GM12873 (cell line): ENCODE results near the gene EPHB6.

ENCODE experiments used
- CTCF ChIP-seq: IDR thresholded peaks from 2 replicates; pipeline ENCODE4 v1.5.1; 2012; ENCODE audit warnings: low read depth, mild to moderate bottlenecking, moderate library complexity, low read length, control low read depth; ENCODE audit not compliant: insufficient read depth; ENCODE audit errors: missing control alignments

Gene EPHB6

GRCh38 chr7:142836426-142836825 lies 18.4 kb upstream of the EPHB6 start:
- TF ChIP-seq CTCF, result no peak

GRCh38 chr7:142838461-142839213 lies 16.2 kb upstream of the EPHB6 start:
- no peak for TF ChIP-seq CTCF

- TF ChIP-seq CTCF, result no peak
Measured at GRCh38 chr7:142842251-142842766, 12.6 kb upstream of the EPHB6 start.

GRCh38 chr7:142847353-142847752 lies 7.5 kb upstream of the EPHB6 start:
- no peak for TF ChIP-seq CTCF

- TF ChIP-seq CTCF, result no peak
Measured at GRCh38 chr7:142851269-142851668, 3.6 kb upstream of the EPHB6 start.

- TF ChIP-seq CTCF, result no peak
Measured at GRCh38 chr7:142851919-142852318, 3.0 kb upstream of the EPHB6 start.

- peak; percentile 88 for TF ChIP-seq CTCF
Measured at GRCh38 chr7:142853739-142854371, 1.0 kb upstream of the EPHB6 start.
